SK-N-MC (cell line): ENCODE data around the gene HYDIN.

Experiments used
- EZH2 ChIP-seq: fragments of 200-600 bp; sonication (generic); IDR thresholded peaks from one replicate; pipeline ENCODE4 v1.6.1; 2017; ENCODE audit warnings: antibody characterized with exemption
- FOXP2 ChIP-seq: optimal IDR thresholded peaks from 2 replicates; pipeline ENCODE3; 2011; ENCODE audit warnings: mild to moderate bottlenecking, moderate library complexity; ENCODE audit not compliant: insufficient read depth; ENCODE audit errors: extremely low read length, control extremely low read depth

GRCh38 chr16:70800311-70800710 is 430.2 kb downstream of the HYDIN start:
- TF ChIP-seq EZH2 (no peak), FOXP2 (no peak)
